D721Med (cell line): ENCODE measurements around the gene SLF2.
A peak's percentile ranks its signal among the peaks of the same experiment; 100 is the strongest.

Experiments used
- DNase-seq: peaks from one replicate; pipeline ENCODE4 v3.0.0; 2011; ENCODE audit warnings: low spot score; ENCODE audit not compliant: insufficient read length
- FAIRE-seq: peaks from 2 replicates; lab custom pipeline; 2011; peaks lifted over from hg19 to GRCh38; lab: Jason Lieb, UNC
- CTCF ChIP-seq: IDR thresholded peaks from 2 replicates; pipeline ENCODE4 v1.5.1; 2012; ENCODE audit warnings: mild to moderate bottlenecking, control low read depth; ENCODE audit not compliant: insufficient read depth; ENCODE audit errors: missing control alignments

SLF2 gene

GRCh38 chr10:101000127-101000914 is 87.6 kb downstream of the SLF2 start:
- no peak for DNase-seq
- FAIRE-seq: no peak
- no peak for TF ChIP-seq CTCF

- TF ChIP-seq CTCF: no peak
- FAIRE-seq (peak; percentile 46), DNase-seq (no peak)
Observed at GRCh38 chr10:101000915-101001658, 88.3 kb downstream of the SLF2 start.

- DNase-seq (no peak), FAIRE-seq (no peak)
- no peak for TF ChIP-seq CTCF
Observed at GRCh38 chr10:101001659-101002035, 88.9 kb downstream of the SLF2 start.

- no peak for FAIRE-seq
- no peak for TF ChIP-seq CTCF
- DNase-seq: no peak
Observed at GRCh38 chr10:101002456-101002855, 89.7 kb downstream of the SLF2 start.

GRCh38 chr10:101003639-101004206 is 91.0 kb downstream of the SLF2 start:
- no peak for TF ChIP-seq CTCF
- DNase-seq (no peak), FAIRE-seq (no peak)

- no peak for TF ChIP-seq CTCF
- no peak for DNase-seq
- FAIRE-seq: no peak
Observed at GRCh38 chr10:101005361-101005760, 92.6 kb downstream of the SLF2 start.
